Measurements from ENCODE around the gene SMCHD1. TPM values are rescaled to one million over a fixed set of nuclear protein-coding genes. Genes with fewer than 3 reads are reported as not detected.

Gene SMCHD1
- total RNA-seq, 1 experiment from 2014 or later = 33.0 TPM

DNA sequence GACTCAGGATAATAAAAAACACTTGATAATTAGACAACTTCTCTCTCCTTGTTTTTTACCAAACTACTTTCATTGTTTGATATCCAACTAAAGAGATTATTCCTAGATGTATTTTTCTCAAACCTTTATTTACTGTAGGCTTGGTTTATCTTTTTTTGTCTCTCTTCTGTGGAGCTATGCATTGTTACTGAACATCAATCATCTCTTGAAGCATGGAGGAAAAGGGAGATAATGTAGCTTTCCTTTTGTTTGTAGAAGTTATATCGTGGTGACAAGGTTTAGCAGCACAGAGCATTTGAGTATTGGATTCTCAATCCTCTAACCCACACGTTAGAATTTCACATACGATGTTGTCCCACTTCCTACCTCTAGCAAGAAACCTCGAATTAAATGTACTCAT lies 41.7 kb downstream of the SMCHD1 start (continued):
- no peak for TF ChIP-seq SMAD3 (CRISPR knock-in tag; IDR thresholded peaks at IDR 0.05; ENCODE audit: borderline replicate concordance)

DNA sequence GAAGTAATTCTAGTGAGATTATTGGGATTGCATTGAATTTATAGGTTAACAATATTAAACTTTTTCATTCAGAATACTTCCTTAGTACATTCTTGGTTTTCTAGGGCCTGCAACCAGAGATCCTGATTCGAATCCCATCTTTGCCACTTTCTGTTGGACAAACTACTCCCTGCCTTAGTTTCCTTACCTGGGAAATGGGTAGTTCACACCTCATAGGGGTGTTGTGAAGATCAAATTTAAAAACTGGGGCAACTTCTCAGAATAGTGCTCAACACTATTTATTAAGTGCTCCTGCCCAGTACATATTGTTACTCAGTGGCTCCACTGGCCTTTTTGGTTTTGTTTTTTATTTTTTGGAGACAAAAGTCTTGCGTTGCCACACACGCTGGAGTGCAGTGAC lies 43.5 kb downstream of the SMCHD1 start:
- H3K27ac Mint-ChIP-seq = no peak overlapping the region
- peaks cover 45% of the 10 kb centered on the region for H3K36me3 Mint-ChIP-seq
- ChIA-PET CTCF (no interaction called here), POLR2A (no interaction called here)
- no peaks in the 10 kb centered on the region for H3K9me3 Mint-ChIP-seq
- no peaks in the 10 kb centered on the region for H3K27me3 Mint-ChIP-seq (ENCODE audit: low read depth)
- DNase-seq (ENCODE audit: low spot score) (no peak), ATAC-seq (no peak)
- H3K4me1 Mint-ChIP-seq = no peaks in the 10 kb centered on the region
- no peak overlapping the region for H3K4me3 Mint-ChIP-seq
- TF ChIP-seq, protein P1, sequence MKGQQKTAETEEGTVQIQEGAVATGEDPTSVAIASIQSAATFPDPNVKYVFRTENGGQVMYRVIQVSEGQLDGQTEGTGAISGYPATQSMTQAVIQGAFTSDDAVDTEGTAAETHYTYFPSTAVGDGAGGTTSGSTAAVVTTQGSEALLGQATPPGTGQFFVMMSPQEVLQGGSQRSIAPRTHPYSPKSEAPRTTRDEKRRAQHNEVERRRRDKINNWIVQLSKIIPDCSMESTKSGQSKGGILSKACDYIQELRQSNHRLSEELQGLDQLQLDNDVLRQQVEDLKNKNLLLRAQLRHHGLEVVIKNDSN (CRISPR knock-in tag; IDR thresholded peaks at IDR 0.05) = no peak
- TF ChIP-seq, protein P2, sequence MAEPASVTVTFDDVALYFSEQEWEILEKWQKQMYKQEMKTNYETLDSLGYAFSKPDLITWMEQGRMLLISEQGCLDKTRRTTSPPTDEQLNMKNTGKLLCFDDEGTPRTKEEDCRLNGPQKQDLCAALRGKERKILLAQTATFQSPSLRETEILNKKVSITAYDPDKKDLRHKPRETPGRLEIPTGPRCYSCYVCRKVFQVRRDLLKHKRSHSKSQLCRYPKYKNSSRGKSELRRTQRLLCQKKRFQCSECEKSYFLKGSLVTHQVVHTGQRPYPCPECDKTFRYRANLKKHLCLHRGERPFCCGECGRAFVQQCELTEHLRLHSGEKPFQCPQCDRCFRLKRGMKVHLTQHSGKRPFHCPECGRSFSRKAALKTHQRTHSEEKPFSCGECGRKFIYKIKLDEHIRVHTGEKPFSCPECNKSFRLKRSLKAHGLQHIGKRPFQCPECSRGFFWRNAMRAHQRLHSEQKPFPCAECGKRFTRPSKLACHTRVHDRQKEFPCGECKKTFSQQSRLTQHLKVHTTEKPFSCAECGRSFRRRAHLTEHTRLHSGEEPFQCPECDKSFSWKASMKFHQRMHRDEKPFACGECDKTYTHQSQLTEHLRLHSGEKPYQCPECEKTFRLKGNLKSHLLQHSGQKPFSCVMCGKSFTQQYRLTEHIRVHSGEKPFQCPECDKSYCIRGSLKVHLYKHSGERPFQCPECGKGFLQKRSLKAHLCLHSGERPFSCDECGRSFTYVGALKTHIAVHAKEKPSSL (CRISPR knock-in tag; conservative IDR thresholded peaks at IDR 0.05) = no peak
- no peak for TF ChIP-seq IRF2 (CRISPR knock-in tag; IDR thresholded peaks at IDR 0.05; ENCODE audit: borderline replicate concordance, low read depth)
- no peak for TF ChIP-seq PRRX2 (CRISPR knock-in tag; IDR thresholded peaks at IDR 0.05)
- no peak for TF ChIP-seq NFE2L1 (CRISPR knock-in tag; IDR thresholded peaks at IDR 0.05)
- TF ChIP-seq NR2C2 (CRISPR knock-in tag; IDR thresholded peaks at IDR 0.05) = no peak
- no peak for TF ChIP-seq TP53 (CRISPR knock-in tag; IDR thresholded peaks at IDR 0.05)
- TF ChIP-seq, protein P3, sequence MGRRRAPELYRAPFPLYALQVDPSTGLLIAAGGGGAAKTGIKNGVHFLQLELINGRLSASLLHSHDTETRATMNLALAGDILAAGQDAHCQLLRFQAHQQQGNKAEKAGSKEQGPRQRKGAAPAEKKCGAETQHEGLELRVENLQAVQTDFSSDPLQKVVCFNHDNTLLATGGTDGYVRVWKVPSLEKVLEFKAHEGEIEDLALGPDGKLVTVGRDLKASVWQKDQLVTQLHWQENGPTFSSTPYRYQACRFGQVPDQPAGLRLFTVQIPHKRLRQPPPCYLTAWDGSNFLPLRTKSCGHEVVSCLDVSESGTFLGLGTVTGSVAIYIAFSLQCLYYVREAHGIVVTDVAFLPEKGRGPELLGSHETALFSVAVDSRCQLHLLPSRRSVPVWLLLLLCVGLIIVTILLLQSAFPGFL (CRISPR knock-in tag; IDR thresholded peaks at IDR 0.05; ENCODE audit: borderline replicate concordance) = no peak
- TF ChIP-seq, protein P4, sequence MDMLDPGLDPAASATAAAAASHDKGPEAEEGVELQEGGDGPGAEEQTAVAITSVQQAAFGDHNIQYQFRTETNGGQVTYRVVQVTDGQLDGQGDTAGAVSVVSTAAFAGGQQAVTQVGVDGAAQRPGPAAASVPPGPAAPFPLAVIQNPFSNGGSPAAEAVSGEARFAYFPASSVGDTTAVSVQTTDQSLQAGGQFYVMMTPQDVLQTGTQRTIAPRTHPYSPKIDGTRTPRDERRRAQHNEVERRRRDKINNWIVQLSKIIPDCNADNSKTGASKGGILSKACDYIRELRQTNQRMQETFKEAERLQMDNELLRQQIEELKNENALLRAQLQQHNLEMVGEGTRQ (CRISPR knock-in tag; IDR thresholded peaks at IDR 0.05) = no peak
- TF ChIP-seq JUN (CRISPR knock-in tag; IDR thresholded peaks at IDR 0.05) = no peak
- TF ChIP-seq EMX1 (CRISPR knock-in tag; IDR thresholded peaks at IDR 0.05) = no peak
- TF ChIP-seq ZNF121 (CRISPR knock-in tag; IDR thresholded peaks at IDR 0.05) = no peak
- no peak for TF ChIP-seq CREB1 (CRISPR knock-in tag; IDR thresholded peaks at IDR 0.05)
- TF ChIP-seq GRHL2 (CRISPR knock-in tag; IDR thresholded peaks at IDR 0.05; ENCODE audit: insufficient replicate concordance, severe bottlenecking) = no peak
- no peak for TF ChIP-seq ZNF423 (CRISPR knock-in tag; IDR thresholded peaks at IDR 0.05)
- no peak for TF ChIP-seq SP1 (CRISPR knock-in tag; conservative IDR thresholded peaks at IDR 0.05)
- TF ChIP-seq, protein P5, sequence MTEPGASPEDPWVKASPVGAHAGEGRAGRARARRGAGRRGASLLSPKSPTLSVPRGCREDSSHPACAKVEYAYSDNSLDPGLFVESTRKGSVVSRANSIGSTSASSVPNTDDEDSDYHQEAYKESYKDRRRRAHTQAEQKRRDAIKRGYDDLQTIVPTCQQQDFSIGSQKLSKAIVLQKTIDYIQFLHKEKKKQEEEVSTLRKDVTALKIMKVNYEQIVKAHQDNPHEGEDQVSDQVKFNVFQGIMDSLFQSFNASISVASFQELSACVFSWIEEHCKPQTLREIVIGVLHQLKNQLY (CRISPR knock-in tag; IDR thresholded peaks at IDR 0.05) = no peak
- TF ChIP-seq, protein P6, sequence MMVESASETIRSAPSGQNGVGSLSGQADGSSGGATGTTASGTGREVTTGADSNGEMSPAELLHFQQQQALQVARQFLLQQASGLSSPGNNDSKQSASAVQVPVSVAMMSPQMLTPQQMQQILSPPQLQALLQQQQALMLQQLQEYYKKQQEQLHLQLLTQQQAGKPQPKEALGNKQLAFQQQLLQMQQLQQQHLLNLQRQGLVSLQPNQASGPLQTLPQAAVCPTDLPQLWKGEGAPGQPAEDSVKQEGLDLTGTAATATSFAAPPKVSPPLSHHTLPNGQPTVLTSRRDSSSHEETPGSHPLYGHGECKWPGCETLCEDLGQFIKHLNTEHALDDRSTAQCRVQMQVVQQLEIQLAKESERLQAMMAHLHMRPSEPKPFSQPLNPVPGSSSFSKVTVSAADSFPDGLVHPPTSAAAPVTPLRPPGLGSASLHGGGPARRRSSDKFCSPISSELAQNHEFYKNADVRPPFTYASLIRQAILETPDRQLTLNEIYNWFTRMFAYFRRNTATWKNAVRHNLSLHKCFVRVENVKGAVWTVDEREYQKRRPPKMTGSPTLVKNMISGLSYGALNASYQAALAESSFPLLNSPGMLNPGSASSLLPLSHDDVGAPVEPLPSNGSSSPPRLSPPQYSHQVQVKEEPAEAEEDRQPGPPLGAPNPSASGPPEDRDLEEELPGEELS (CRISPR knock-in tag; IDR thresholded peaks at IDR 0.05) = no peak
- no peak for TF ChIP-seq NFATC4 (CRISPR knock-in tag; IDR thresholded peaks at IDR 0.05)
